NOMO-1 treated with DMSO at 0.1 percent for 48 hours (cell line): ENCODE results near the gene IGFL2.
"Not testable (repeated sequence)": the region's sequence is repeated elsewhere in the genome, so short reads cannot be mapped to it uniquely, and the experiment has no call there.

ENCODE experiments used
- DNase-seq: peaks from one replicate; lab custom pipeline; 2025; ENCODE audit not compliant: unreplicated experiment; lab: John Stamatoyannopoulos, UW

IGFL2 gene

DNA sequence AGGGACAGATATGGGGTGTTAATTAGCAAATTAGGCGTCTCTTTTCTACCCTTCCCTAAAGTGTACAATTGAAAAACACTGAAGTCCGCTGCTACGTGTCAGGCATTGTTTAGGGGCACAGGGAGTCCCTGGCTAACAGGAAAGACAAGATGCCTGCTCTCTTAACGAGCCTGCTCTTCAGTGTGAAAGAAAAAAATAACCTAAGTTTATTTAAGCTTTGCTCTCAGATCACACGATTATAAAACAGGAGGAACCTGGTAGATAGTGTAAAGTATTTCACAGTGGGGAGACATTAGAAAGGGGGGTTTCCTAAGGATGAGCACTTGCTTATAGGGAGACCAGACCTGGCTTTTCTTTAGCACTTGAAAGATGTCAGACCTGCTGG lies 38.7 kb downstream of the IGFL2 start:
- DNase-seq: no peak

DNA sequence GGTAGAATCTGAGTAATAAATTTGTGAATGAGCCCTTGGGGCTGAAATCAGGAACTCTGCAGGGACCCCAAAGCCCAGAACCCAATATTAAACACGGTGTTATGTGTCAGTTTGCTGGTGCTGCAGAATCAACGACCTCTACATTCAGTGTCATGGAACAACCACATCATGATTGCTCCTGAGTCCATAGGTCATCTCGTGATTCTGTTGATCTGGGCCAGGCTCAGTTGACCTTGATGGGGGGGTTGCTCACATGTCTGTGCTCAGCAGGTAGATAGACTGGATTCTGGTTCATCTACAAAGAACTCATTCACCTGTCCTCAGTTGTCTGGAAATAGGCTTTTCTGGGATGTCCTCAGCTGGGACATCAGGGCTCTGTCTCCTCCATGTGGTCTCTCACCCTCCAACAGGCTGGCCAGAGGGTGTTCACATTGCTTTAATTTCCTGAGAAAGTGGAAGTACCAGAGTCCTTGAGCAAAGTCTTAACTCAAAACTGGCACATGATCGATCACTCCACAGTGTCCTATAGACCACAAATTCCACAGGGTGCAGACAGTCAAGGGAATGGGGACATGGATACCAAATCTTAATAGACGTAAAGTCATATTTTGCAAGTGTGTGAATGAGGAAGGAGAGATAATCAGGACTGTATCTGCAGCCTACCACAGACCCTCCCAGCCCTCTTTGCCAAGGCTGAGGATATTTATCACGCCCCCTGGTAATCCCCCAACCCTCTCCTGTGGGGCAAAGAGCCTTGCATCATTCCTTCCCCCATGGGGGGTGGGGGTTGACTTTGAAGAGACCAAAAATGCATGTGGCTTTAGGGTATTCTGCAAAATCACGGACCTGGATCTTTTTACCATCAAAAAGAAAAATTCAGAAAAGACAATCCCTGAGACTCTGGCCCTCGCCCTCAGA lies 42.2 kb downstream of the IGFL2 start:
- no peak for DNase-seq

DNA sequence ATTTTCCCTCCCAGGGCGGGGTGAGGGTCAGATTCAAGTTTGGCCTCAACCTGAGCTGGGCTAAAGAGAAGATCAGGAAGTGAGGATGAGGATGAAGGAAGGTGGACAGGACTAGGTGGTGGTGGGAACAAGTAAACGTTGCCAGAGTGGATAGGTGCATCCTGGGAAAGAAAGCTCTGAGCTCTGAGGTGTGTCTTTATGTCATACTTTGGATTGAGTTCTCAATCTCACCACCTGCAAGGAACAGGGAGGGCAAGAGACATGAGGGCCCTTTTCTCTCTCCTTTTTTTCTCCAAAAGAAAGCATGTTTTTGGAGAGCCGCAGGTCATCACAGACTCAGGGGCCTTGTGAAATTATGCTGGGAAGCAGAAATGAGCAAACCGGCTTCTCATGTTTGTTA lies 43.3 kb downstream of the IGFL2 start:
- no peak for DNase-seq

DNA sequence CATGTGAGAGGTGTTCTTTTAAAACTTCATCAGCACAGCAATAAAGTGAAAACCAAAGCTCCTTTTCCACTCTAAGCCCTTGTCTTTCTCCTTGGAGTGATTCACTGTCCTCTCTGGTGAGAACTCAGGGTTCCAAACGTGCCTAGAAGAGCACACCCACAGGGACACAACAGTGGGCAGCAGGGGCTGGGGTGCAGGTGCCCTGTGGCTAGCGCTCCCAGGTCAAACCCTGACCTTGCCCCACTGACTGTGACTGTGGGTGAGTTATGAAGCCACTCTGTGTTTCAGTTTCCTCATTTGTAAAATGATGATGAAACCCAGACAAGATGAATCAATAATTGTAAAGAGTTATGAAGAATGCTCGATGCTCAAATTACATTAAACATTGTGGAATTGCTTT lies 43.9 kb downstream of the IGFL2 start:
- DNase-seq: peak; percentile 55

DNA sequence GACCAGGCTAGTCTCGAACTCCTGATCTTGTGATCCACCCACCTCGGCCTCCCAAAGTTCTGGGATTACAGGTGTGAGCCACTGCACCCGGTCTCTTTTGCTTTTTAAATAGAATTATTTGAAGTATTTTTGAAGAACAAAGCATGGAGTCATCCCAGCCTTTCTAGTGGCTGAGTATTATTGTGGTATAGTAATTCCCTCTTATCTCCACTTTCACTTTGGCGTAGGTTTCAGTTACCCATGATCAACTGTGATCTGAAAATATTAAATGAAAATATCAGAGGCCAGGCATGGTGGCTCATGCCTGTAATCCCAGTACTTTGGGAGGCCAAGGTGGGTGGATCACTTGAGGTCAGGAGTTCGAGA lies 44.6 kb downstream of the IGFL2 start:
- peak; percentile 42 for DNase-seq

DNA sequence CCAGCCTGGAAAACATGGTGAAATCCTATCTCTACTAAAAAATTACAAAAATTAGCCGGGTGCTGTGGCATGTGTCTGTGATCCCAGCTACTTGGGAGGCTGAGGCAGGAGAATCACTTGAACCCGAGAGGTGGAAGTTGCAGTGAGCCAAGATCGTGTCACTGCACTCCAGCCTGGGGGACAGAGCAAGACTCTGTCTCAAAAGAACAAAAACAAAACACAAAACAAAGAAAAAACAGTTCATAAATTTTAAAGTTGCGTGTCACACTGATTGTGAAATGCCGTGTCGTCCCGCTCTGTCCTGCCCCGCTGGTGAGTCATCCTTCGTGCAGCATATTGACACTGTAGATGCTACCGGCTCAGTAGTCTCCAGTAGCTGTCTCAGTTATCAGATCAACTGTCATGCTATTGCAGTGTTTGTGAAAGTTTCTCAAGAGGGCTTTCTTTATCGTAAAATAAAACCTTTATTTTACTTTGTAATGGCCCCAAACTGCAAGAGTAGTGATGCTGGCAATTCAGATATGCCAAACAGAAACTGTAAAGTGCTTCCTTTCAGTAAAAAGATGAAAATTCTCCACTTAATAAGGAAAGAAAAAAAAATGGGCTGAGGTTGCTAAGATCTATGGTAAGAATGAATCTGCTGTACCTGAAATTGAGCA lies 45.1 kb downstream of the IGFL2 start:
- DNase-seq: peak; percentile 96

DNA sequence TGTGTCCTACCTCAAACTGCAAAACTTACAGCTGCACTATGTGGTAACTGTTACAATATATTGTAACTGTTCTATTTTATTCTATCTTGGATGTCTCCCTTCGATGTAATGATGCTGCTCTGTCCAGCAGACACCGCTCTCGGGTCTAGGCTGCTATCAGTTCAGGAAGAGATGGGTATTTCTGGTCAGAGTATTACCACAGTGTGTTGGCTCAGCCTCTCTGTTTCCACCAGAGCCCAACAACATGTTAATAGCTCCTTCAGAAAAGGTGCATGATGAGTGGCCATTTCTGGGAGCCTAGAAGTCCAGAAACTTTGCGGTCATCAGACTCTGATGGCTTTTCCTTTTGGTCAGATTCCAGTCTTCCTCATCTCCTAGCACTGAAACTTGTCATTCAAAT lies 45.6 kb downstream of the IGFL2 start:
- peak; percentile 27 for DNase-seq

DNA sequence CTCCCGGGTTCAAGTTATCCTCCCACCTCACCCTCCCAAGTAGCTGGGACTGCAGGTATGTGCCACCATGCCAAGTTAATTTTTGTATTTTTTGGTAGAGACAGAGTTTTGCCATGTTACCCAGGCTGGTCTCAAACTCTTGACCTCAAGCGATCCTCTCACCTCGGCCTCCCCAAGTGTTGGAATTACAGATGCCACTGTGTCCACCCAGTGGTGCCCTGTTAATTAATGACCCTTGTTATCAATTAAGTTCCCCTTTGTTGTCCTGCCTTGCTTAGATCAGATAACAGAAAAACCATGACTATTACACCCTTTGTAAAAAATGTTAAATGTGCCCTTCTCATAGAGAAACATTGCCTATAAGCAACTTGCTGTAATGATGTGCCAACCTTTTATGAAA lies 47.1 kb downstream of the IGFL2 start:
- DNase-seq: no peak

DNA sequence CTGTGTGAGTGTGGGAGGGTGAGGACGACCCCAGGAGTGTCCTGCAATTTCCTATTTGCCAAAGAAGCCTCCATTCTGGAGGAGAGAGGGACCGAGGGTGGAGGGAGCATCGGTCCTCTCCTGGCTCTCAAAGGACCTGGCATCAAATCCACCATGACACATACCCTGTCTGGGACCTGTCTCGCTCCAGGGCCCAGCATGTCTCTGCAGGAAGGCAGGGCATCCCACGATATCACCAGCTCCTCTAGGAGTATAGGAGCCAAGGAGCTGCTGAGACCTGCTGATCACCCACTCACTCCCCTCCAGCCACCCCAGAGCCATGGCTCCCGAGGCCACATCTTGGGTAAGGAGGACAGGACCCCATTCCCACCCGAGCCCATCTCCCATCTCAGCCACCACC lies 47.9 kb downstream of the IGFL2 start:
- not testable (repeated sequence) for DNase-seq

DNA sequence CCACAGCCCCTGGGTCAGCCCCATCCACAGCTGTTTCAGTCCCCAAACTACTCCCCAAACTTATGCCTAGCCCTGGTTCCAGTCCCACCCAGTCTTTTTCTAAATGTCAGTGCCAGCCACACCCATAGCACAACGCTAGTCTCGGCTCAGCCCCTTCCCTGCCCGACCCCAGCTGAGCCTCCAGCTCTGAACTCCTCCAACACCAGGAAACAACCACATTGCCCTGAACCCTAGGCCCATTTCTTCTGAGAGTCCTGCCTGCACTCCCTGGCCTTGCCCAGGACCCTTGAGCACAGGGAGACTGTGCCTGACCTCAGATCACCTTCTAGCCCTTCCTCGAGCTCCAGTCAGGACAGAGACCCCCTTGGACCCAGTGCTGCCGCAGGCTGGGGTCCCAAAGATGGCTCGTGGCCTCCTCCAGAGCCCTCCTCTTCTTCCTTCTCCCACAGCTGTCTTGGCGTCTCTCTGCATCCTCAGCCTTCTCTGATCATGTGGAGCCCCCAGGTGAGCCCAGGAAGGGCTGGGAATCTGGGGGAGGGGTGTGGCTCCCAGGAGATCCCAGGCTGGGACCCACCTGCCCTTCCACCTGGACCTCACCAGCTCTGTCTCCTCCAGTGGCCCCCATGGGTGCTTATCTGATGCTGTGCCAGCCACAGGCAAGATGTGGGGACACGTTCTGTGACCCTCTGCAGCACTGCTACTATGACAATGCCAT lies 48.5 kb downstream of the IGFL2 start:
- DNase-seq: no peak

DNA sequence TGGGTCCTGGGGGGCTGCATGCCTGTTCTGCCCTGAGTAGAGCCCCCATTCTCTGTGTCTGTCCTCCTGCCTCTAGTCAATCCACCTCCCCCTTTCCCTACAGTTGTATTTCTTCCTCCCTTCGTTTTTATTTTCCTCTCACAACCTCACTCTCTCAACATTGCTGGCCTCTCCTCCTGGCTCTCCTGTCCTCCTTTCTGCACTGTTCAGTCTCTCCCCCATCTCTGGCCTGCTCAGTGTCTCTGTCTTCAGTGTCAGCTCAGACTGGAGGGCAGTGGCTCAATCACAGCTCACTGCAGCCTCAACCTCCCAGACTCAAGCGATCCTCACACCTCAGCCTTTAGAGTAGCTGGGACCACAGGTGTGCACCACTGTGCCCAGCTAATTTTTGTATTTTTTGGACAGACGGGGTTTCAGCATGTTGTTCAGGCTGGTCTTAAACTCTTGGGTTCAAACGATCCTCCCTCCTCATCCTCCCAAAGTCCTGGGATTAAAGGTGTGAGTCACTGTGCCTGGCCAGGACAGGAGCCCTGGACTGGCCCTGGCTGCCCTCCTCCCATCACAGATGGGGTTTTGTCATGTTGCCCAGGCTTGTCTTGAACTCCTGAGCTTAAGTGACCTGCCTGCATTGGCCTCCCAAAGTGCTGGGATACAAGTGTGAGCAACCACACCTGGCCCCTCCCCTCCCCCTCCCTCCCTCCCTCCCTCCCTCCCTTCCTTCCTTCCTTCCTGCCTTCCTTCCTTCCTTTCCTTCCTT lies 49.5 kb downstream of the IGFL2 start:
- no peak for DNase-seq

DNA sequence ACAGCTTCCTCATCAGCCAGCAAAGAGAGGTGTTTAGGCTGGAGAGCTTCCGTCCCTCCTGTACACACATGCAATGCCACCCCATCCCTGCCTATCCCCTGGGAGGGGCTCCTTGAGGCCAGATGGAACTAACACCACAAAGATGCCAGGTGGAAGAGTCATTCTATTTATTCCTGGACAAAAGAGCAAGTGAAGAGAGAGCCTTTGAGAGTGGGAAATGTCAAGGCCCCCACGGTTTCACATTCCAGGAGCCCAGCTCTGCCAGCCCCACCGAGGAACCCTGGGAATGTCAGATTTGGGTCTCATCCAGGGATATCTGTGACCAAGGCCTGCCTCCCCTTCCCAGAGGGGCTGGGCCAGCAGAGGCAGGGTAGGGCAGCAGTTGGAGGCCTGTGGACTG lies 50.7 kb downstream of the IGFL2 start:
- DNase-seq: no peak

DNA sequence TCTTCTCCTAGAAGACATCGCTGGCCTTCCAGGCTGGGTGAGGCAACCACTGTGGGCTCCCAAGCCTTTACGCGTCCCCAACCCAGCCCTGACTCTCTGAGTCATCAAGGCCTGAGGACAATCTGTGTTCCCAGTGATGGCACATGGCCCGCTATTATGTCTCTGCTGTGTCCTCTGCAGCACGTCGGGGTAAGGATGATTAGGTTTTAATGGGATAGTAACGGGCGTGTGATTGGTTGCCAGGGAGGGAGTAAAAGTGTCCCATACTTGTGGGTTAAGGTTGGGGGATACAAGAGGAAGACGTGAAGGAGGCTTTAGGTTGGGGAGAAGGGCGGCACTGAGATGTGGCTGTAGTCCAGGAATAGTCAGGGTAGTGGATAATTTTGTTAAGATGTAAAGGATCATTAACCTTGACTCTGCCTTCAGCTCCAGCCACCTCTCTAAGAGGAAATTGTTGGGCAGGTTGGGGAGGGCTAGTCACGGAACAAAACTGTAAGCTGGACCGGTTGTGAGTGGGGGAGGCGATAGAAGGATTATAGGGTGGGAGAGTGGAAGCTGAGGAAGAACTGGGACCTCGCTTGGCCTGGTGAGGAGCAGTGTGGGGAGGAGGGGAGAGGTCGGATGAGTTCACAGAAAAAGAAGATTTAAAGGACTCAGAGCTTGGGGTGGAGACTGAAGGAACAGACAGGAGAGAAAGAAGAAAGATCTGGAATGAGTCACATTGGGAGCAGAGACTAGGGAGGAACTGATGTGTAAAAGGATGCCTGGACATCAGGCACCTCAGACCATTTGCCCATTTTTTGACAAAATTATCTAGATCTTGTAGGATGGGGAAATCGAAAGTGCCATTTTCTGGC lies 53.6 kb downstream of the IGFL2 start:
- no peak for DNase-seq

DNA sequence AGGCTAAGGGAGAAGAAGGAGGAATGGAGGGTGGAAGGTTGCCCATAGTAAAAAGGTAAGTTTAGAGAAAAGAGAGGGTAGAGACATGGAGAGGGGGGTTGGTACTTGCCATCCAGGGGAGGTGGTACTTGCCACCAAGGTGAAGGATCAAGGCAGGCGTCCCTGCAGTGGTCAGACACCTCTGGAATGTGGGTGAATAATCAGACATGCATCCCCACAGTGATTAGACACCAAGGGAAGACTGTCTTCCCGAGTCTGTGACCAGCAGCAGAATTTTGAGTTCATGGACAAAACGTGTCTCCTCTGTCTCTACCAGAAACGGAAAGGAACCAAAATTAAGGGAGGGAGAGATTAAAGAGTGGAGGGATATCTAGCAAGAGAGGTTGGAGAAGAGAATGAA lies 54.4 kb downstream of the IGFL2 start:
- no peak for DNase-seq

DNA sequence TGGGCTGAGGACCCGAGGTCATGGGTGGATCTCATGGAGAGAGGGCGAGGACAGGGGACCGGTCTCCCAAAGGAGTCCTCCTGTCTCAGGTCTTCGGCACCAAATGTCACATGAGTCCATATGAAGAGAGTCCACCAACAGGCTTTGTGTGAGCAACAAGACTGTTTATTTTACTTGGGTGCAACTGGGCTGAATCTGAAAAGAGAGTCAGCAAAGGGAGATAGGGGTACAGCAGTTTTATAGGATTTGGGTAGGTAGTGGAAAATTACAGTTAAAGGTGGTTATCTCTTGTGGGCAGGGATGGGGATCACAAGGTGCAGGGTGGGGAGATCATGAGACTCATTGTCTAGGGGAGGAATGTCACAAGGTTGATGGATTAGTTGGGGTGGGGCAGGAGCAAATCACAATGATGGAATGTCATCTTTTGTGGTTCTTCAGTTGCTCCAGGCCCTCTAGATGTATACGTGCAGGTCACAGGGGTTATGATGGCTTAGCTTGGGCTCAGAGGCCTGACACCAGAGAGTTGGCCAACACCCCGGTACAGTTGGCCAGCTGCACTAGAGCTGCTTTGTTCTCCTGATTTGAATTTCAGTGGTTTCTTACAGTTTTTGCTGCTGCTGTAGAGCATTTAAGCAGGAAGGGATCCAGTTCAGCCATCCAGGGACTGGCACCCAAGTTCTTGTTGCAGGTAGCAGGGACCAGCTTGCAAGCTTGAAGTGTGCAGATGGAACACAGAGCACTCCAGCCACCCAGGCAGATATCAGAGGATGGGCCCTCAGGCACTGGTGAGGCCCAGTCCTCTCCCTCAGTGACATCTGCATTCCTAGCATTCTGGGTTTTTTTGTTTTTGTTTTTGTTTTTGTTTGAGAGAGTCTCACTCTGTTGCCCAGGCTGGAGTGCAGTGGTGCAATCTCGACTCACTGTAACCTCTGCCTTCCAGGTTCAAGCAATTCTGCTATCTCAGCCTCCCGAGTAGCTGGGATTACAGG lies 55.1 kb downstream of the IGFL2 start:
- no peak for DNase-seq

DNA sequence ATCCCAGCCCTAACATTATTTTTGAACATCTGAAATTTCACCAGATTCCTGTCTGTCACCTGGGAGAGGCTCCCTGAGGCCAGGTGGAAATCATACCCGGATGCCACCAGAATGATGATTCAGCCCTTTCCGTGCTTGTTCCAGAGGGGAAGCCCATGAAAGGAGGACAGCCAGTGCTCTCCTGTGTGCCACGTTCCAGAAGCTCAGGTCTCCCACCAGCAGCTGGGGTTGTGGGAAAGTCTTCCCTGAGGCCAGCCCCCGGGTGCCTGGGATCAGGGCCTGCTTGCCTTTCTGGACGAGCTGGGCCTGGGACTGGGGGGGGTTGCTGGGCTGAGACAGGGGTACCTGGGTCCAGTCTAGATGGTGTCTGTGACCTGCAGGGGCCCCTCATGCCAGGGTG lies 56.0 kb downstream of the IGFL2 start:
- DNase-seq: no peak

DNA sequence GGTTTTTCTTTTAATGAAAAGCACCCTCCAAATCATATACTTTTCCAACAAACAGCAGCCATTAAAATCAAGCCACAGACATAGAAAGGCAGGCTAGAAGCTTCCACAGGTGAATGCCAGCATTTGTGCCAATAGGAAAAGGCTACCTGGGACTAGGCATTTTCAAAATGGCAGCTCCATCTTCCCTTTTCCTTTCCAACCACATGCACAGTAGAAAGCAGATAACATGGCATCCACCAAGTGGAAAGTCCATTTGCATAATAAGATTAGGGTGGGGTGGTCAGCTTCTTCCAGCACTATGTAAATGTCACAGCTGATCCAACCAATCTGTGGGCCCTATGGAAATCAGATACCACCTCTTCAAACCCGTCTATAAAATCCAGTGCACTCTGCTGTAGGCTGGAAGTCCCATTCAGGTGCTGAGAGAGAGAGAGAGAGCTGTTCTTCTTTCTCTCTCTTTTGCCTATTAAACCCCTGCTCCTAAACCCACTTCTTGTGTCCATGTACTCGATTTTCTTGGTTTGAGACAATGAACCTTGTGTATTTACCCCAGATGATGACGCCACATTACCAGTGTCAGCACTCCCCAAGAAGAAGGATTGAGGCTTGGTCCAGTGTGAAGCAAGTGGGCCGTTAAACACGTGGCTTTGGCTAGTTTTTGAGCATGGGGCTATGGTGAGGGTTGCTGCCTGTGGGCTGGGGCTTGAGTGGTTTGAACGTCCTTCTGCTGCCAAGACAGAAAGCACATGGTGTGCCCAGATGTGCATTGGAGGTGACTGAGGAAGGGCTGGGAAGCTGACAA lies 57.3 kb downstream of the IGFL2 start:
- DNase-seq: no peak

DNA sequence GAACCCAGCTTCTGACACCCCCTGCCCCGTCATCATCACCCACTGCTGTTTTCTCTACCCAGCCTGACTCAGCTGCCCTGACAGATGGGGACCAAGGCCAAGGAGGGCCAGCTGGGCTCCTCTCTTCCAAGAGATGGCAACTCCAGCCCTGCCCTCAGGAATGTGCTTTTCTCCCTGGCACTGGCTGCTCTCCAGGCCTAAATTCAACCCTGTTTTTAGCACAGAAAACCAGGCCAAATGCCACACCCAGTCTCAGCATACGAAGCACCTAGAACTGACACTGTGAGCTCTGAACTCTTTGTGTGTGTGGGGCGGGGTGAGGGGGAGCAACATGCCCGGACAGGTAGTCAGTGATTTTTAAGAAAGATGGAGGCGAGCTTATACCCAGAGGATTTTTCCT lies 58.1 kb downstream of the IGFL2 start:
- DNase-seq: no peak
